GM23338 (cell line): ENCODE data around the gene RIOK2. TPM values are rescaled to one million over a fixed set of nuclear protein-coding genes. Genes with fewer than 3 reads are reported as not detected.

Source experiments
- ATAC-seq: fragments of 200-7000 bp; cut with Tn5 transposase; 3 replicates; pipeline ENCODE4 v1.9.1; 2020
- DNase-seq: peaks from one replicate; pipeline ENCODE4 v3.0.0-alpha.2; 2015; ENCODE audit warnings: low spot score
- H2AFZ ChIP-seq: fragments of 200-600 bp; sonication (generic); 2 replicates; pipeline ENCODE4 v1.8.0; 2016; ENCODE audit warnings: antibody characterized with exemption, mild to moderate bottlenecking, moderate library complexity
- H3F3A ChIP-seq: fragments of 200-600 bp; sonication (generic); replicated peaks from 2 replicates; pipeline ENCODE4 v1.8.0; 2017; ENCODE audit warnings: antibody characterized with exemption, mixed run types, low read depth
- H3K27ac ChIP-seq: fragments of 200-600 bp; sonication (generic); 2 replicates; pipeline ENCODE4 v1.6.1; 2016; ENCODE audit warnings: low read depth
- H3K27me3 ChIP-seq: fragments of 200-600 bp; sonication (generic); 2 replicates; pipeline ENCODE4 v1.8.0; 2016; ENCODE audit warnings: mild to moderate bottlenecking, mixed run types, moderate library complexity; ENCODE audit not compliant: insufficient read depth
- H3K36me3 ChIP-seq: fragments of 200-600 bp; sonication (generic); 2 replicates; pipeline ENCODE4 v1.8.0; 2016; ENCODE audit warnings: mild to moderate bottlenecking; ENCODE audit not compliant: insufficient read depth
- H3K4me1 ChIP-seq: fragments of 200-600 bp; sonication (generic); 2 replicates; pipeline ENCODE4 v1.8.0; 2016; ENCODE audit warnings: mild to moderate bottlenecking, moderate library complexity; ENCODE audit not compliant: insufficient read depth
- H3K4me2 ChIP-seq: fragments of 200-600 bp; sonication (generic); 2 replicates; pipeline ENCODE4 v1.7.1; 2017; ENCODE audit warnings: mixed run types
- H3K4me3 ChIP-seq: fragments of 200-600 bp; sonication (generic); 2 replicates; pipeline ENCODE4 v1.6.1; 2016; ENCODE audit warnings: mixed run types
- H3K79me2 ChIP-seq: fragments of 200-600 bp; sonication (generic); replicated peaks from 2 replicates; pipeline ENCODE4 v1.8.0; 2017; ENCODE audit warnings: mild to moderate bottlenecking; ENCODE audit not compliant: insufficient read depth
- H3K9me2 ChIP-seq: fragments of 200-600 bp; sonication (generic); 2 replicates; pipeline ENCODE4 v1.8.0; 2017; ENCODE audit not compliant: insufficient read depth
- H4K20me1 ChIP-seq: fragments of 200-600 bp; sonication (generic); replicated peaks from 2 replicates; pipeline ENCODE4 v1.8.0; 2017; ENCODE audit warnings: mild to moderate bottlenecking; ENCODE audit not compliant: insufficient read depth
- H3K27ac Mint-ChIP-seq: 2 replicates; pipeline ENCODE4 v1.8.0; 2020; ENCODE audit warnings: inconsistent platforms, mild to moderate bottlenecking, moderate library complexity, mixed read lengths
- H3K27me3 Mint-ChIP-seq: 3 replicates; pipeline ENCODE4 v1.8.0; 2022; ENCODE audit warnings: low read depth, mild to moderate bottlenecking, moderate library complexity, mixed read lengths, inconsistent platforms; ENCODE audit not compliant: insufficient read depth, poor library complexity
- H3K36me3 Mint-ChIP-seq: 3 replicates; pipeline ENCODE4 v1.8.0; 2021; ENCODE audit warnings: low read depth, mild to moderate bottlenecking, inconsistent platforms, moderate library complexity, mixed read lengths
- H3K4me1 Mint-ChIP-seq: 3 replicates; pipeline ENCODE4 v1.8.0; 2020; ENCODE audit warnings: mild to moderate bottlenecking, inconsistent platforms, mixed read lengths
- H3K4me3 Mint-ChIP-seq: 3 replicates; pipeline ENCODE4 v1.8.0; 2021; ENCODE audit warnings: moderate library complexity, mild to moderate bottlenecking, inconsistent platforms, mixed read lengths
- H3K9me3 Mint-ChIP-seq: 3 replicates; pipeline ENCODE4 v1.8.0; 2020; ENCODE audit warnings: moderate library complexity, mild to moderate bottlenecking, inconsistent platforms, mixed read lengths
- CREB1 ChIP-seq: fragments of 250-450 bp; sonication (Bioruptor Pico); IDR thresholded peaks from 2 replicates; pipeline ENCODE4 v1.5.0; 2020; ENCODE audit warnings: low read depth, mild to moderate bottlenecking, moderate library complexity
- CTCF ChIP-seq, 2 experiments: fragments of 200-600 bp in 1 of 2; sonication (generic) in 1 of 2; conservative IDR thresholded peaks; 2 replicates each; pipeline versions ENCODE4 v1.5.1 to v1.6.1; 2016 to 2017; ENCODE audit warnings: antibody characterized with exemption in 2 of 2, low read depth in 2 of 2, mild to moderate bottlenecking in 2 of 2, moderate library complexity in 1 of 2
- ETS1 ChIP-seq: IDR thresholded peaks from 2 replicates; pipeline ENCODE4 v1.6.1; 2016; ENCODE audit warnings: antibody characterized with exemption
- EZH2phosphoT487 ChIP-seq: fragments of 200-600 bp; sonication (generic); IDR thresholded peaks from one replicate; pipeline ENCODE4 v1.8.1; 2018; ENCODE audit warnings: antibody characterized with exemption; ENCODE audit not compliant: unreplicated experiment
- NANOG ChIP-seq: IDR thresholded peaks from 2 replicates; pipeline ENCODE4 v1.6.1; 2016; ENCODE audit warnings: antibody characterized with exemption, borderline replicate concordance
- POLR2AphosphoS5 ChIP-seq: IDR thresholded peaks from 2 replicates; pipeline ENCODE4 v1.6.1; 2016; ENCODE audit warnings: antibody characterized with exemption, low read depth
- REST ChIP-seq: IDR thresholded peaks from one replicate; pipeline ENCODE4 v1.6.1; 2018; ENCODE audit warnings: antibody characterized with exemption; ENCODE audit not compliant: unreplicated experiment
- ZNF331 ChIP-seq: fragments of 250-450 bp; sonication (Bioruptor Pico); IDR thresholded peaks from 2 replicates; pipeline ENCODE4 v1.5.0; 2020; ENCODE audit warnings: low read depth, mild to moderate bottlenecking, moderate library complexity
- ZNF462 ChIP-seq: fragments of 250-450 bp; sonication (Bioruptor Pico); IDR thresholded peaks from 2 replicates; pipeline ENCODE4 v1.5.0; 2020; ENCODE audit warnings: mild to moderate bottlenecking, moderate library complexity
- polyA plus RNA-seq: library from polyadenylated mRNA; unstranded; fragments of >200 nt; fragmentation: Nextera tagmentation; extraction: Ambion mirVana; gene quantifications from 2 replicates; pipeline ENCODE4 v1.2.1, GENCODE V29; 2016
- total RNA-seq: library from RNA; depleted of rRNA; stranded (reverse); fragments of >200 nt; shearing (Covaris generic); gene quantifications from 2 replicates; pipeline ENCODE4 v1.2.3, GENCODE V29; 2014

The RIOK2 gene
- total and polyA plus RNA-seq, 2 experiments from 2014 or later = 22.9 to 47.6 TPM

GRCh38 chr5:97119007-97119390 is 64.0 kb downstream of the RIOK2 start (continued):
- TF ChIP-seq REST (no peak), EZH2phosphoT487 (no peak), ZNF331 (CRISPR knock-in tag) (no peak), CREB1 (CRISPR knock-in tag) (no peak), CTCF (conservative IDR thresholded peaks at IDR 0.05; ENCODE audit: low read depth in 2 of 2) (no peak), POLR2AphosphoS5 (no peak), NANOG (no peak)

GRCh38 chr5:97118261-97119006 is 64.6 kb downstream of the RIOK2 start:
- Histone ChIP-seq H3K27ac (no peak overlapping the region), H2AFZ (no peak overlapping the region), H3K4me1 (peaks cover 16% of the 10 kb centered on the region)
- TF ChIP-seq NANOG = no peak
- TF ChIP-seq ETS1 = no peak
- no peak for TF ChIP-seq ZNF462
- TF ChIP-seq EZH2phosphoT487 = no peak

More at GRCh38 chr5:97118261-97119006, 64.6 kb downstream of the RIOK2 start:
- no peaks in the 10 kb centered on the region for H3F3A ChIP-seq
- H3K36me3 ChIP-seq = no peaks in the 10 kb centered on the region
- Mint-ChIP-seq H3K9me3 (no peaks in the 10 kb centered on the region), H3K4me1 (peaks cover 22% of the 10 kb centered on the region), H3K27me3 (peaks cover 3% of the 10 kb centered on the region), H3K4me3 (no peak overlapping the region), H3K27ac (no peak overlapping the region), H3K36me3 (no peaks in the 10 kb centered on the region)
- no peaks in the 10 kb centered on the region for H3K79me2 ChIP-seq
- H3K9me2 ChIP-seq = no peaks in the 10 kb centered on the region; the same call in 1 of the 2 replicates
- no peak overlapping the region for H3K4me2 ChIP-seq
- H4K20me1 ChIP-seq = no peaks in the 10 kb centered on the region
- ATAC-seq (no peak), DNase-seq (no peak)
- no peaks in the 10 kb centered on the region for H3K27me3 ChIP-seq
- H3K4me3 ChIP-seq = no peak overlapping the region
